GM18873 (cell line): ENCODE measurements around the gene VSIG1.

Experiments
- ATAC-seq: cut with Tn5 transposase; IDR thresholded peaks from one replicate; pipeline ENCODE4 v1.9.1; 2021; ENCODE audit warnings: mild to moderate bottlenecking, moderate library complexity, moderate number of reproducible peaks; ENCODE audit not compliant: unreplicated experiment, low FRiP score

Gene VSIG1

DNA sequence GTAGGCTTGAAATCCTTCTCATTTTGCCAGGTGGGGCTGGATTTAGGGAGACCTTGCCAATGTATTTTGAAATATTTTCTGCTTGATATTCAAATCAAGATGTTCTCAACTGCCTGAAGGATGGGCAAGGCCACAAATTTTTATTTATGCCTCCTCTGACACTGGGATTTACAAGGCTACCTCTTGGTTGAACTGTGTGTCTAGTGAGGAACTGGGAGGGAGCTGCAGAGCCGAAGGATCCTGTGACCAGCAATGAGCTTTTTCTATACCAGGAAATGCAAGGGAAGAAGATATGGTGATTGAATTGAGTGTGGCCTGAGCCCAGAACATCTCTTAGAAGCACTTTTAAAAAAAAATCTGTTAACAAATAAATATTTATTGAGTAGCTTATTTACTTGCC is 14.9 kb downstream of the VSIG1 start:
- ATAC-seq, result no peak

DNA sequence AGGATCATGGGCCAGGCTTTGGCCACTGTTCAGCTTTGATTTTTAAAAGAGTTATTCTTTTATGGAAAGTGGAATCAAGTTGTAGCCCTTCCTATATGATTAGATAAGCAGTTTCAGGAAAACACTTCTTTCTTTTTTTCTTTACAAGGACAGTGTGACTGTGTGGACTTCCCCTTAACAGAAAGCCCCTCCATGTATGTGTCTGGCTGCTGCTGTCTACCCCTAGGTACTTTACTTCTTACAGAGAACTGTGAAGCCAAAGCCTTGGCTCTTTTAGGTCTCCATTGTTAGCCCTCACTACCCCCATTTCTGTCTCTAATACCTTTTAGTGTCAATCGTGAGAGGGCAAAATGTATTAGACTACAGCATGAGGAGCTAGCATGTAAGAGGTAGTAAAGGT is 19.1 kb downstream of the VSIG1 start:
- ATAC-seq, result no peak

DNA sequence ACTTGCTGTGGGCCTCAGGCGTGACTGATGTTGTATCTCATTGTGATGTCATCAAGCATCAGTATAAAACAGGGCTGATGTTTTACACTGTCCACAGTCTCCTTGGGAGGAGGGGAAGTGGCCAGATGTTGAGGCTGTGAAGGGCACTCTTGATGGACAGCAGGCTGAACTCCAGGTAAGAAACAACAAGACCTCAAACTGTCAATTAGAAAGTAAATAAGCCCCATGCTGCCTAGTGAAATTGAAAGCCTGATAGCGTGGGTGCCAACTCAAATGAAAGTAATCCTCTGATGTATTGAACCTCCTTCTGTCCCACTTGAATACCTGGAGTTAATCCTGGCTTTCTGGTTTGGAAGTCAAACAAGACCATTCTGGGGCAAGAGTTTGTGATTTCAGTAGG is 19.7 kb downstream of the VSIG1 start:
- no peak for ATAC-seq

DNA sequence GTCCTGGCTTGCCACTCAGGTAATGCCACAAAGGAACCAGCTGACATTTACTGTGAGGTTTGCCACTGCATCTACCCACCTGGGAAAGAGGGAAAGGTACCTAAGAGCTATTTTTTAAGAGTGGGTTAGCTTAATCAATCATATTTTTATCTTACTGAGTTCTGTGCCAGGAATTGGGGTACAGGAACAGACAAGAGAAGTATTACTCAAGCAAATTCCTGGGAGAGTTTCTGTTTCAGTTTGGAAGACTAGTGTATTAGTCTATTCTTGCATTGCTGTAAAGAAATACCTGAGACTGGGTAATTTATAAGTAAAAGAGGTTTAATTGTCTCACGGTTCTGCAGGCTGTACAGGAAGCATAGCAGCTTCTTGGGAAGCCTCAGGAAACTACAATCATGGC is 23.3 kb downstream of the VSIG1 start:
- no peak for ATAC-seq

DNA sequence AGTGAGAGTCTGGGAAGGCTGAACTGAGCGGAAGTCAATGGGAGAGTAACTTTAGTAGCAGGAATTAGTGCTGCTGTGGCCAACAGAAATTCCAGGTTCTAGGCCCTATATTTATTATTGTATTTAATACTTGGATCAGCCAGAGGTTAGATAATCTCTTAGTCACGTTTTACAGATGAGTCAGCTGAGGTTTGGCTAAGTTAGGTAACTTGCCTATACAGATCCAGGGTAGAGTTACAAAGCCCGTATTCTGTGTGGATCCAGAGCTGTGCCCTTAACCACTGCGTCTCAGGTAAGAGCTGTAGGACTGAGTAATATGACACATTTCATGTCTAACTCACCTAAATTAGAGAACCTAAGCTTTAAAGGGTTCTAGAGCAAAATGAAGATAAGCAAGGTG is 26.0 kb downstream of the VSIG1 start:
- ATAC-seq, result no peak

DNA sequence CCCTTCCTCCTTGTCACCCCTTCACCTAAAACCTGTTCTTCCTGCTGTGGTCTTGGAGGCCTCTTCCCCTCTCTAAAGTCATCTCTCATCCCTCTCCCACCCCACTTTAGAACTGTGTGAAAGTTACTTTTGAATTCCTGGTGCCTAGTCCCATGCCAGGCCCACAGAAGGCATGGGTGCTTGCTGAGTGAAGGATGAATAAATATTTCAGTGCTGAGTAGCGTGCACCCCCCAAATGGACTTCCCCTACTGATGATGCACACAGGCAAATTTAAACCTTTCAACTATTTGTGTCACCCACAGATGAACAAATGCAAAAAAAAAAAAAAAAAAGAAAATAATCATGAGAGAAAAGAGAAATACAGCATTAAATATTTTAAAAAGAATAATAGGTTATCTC is 26.7 kb downstream of the VSIG1 start:
- no peak for ATAC-seq

DNA sequence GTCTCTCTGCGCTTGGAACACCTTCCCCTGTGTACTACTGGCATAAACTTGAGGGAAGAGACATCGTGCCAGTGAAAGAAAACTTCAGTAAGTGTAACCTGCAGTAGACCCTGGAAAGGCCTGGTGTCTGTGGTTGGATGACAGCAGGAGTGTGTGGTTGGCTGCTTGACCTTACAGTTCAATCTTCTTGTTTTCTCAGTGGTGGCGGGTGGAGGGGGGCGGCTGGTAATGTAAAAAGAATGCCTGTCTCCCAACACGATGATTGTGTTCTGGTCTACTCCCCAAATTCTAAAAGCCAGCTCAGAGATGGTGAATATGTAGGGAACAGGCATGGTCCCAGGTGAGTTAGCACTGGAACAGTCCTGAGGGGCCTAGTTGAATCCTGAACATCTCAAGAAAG is 27.9 kb downstream of the VSIG1 start:
- no peak for ATAC-seq

DNA sequence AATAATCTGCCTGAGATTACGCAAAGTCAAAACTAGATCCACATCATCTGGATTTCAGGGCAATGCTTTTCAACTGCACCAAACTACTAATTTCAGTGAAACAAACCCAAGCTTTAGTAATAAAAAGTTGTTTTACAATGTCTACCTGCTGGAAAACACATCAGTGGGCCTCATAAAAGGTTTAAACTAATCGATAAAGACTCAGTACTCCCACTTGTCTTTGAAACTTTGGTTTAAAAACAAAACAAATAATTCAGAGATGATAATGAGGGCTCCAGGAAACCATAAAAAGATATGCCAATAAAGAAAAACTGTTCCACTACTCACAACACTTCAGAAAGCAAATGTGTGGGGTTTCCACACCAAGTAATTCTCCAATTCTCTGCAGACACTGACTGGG is 36.2 kb downstream of the VSIG1 start:
- ATAC-seq, result no peak

DNA sequence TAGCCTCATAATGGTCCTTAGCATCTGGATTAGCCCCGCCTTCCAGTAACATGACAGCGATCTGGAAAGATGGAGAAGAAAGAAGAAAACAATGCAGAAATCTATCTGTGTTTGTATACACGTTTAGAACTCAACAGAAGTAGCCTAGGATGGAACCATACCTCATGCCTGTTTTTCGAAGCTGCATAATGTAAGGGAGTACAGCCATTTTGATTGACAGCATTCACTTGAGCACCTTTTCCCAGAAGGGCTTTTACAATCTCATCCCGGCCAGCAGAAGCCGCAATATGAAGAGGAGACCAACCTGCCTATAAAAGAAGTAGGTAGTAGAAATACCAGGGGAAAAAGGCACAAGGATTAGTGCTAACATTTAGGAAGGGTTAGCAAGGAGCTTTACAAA is 42.9 kb downstream of the VSIG1 start:
- ATAC-seq, result no peak

DNA sequence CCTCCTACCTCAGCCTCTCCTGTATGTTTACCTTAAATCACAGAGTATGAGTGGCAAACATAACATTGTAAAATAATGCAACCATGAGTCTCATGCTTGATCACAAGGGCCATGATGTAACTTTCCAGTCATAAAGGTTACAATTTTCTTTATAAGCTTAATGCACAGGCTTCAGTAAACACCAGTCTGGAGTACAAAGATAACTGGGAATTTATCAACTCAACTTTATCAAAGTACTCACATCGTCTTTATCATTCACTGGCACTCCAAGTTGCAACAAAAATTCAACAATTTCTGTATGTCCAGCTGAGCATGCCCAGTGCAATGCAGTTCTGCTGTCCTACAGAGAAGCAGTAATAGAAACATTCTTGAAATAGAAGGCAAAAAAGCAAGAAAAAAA is 43.6 kb downstream of the VSIG1 start:
- no peak for ATAC-seq

DNA sequence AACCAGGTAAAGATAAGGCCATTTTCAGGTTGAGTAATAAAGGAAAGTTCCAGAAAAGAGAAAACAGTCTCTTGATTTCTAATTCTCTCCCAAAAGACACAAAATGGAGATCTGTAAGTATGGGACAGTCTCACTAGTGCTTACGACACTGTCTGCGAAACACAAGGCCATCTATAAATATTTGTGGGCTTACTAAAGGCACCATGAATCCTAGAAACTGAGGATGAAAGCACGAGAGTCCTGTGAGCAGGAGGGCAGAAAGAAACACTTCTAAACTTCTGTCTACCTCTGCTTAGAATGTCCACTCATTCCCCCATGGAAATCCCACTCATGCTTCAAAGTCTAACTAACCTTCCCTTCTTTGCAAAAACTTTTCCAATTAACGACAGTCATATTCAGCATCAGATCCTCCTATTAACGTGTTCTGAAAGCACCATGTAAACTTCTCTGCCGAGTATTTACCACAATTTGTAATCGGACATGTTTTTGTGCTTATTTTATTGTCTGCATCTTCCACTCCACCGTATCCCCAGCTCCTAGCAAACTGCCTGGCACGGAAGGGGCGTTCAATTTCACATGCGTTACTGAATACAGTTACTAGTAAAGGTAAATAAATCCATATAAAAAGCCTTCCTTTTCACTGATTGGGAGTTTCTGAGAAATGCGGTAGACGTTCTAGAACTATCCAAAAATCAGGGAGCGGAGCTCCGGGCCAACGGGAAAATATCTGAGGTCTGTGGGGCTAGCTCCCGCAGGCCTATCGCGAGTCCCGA is 45.8 kb downstream of the VSIG1 start:
- no peak for ATAC-seq

DNA sequence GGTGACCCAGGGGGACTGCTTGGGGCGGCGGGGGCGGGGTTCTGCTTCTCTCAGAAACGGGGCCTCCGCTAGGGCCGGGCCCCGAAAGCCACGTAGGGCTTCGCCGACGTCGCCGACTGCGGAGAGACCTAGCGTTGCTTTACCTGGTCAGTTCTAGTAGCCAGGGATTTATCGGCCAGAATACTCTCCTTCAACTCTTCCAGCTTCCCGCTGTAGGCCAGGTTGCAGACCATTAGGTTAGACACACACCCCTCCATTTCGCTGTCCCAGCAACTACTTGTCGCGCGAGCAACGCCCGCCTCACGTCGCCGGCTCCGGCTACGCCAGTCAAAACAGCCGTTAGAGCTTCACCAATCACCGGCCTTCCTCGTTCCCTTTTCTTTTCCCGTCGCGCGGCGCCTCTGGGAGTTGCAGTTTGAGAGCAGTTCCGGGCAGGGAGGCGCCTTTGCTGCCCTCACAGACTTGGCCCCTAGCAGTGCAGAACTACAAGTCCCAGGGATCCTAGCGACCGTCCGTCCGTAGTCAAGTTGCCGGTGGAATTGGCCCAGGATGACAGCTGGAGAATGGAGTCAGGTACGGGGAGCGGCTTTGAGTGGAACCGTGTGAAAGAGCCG is 46.5 kb downstream of the VSIG1 start, which contains the start of the genes ATG4A and PSMD10:
Gene ATG4A, plus strand, starts transcription at position 515 of the 614 bp plus-strand sequence. Its CDS starts 49 bp downstream, at position 564.
Gene PSMD10, minus strand, starts transcription at position 279 of the 614 bp plus-strand sequence. Its CDS starts 22 bp downstream, at position 257.
- ATAC-seq, result peak; percentile 95

DNA sequence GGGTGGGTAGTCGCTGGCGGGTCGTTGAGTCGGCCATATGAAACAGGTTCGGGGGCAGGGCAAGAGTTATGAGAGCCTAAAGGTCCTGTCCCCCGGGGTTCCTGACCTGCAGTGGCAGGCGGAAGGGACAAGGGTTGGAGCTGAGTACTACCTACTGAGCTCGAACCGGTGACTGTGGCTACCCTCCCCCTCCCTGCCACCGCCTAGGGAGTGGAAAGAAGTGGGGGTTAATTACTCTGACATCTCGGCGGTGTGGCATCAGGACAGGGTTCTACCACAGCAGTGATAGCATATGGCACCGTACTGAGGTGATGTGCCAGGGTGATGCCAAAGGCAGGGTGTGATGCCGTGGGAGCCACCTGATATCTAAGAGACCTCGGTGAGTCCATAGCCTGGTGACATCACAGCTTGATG is 47.0 kb downstream of the VSIG1 start:
- peak; percentile 33 for ATAC-seq

DNA sequence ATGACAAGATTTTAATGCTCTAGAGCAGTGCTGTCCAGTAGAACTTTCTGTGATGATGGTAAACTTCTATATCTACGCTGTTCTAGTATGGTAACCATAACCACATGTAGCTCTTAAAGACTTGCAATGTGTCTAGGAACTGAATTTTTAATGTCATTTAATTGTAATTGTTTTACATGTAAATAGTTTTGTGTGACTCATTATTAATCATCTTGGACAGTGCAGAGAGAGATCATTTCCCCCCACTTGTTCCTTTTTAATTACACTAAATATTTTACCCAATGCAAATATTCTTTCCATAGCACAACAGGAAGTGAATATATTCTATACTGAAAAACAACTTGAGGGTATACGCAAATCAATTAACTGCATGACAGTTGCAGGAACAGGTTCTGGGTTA is 52.5 kb downstream of the VSIG1 start:
- no peak for ATAC-seq

DNA sequence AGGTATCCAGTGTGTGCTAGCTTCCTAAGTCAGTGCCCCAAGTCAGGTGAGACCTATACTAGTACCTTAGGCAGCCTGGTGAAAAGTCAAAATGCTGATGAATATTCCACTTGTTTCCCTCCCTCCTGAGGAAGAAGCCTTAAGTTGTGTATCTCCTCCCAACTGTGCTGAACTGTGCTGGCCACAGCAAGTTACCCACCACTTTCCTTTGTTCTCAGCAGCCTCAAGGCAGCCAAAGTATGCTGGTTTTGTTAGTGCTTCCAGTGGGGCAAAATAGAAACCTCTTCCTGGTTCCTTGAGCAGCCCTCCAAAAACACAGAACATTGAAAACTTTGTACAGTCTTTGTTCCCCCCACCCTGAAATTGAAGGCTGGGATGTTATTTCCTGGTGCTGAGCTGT is 60.6 kb downstream of the VSIG1 start:
- ATAC-seq, result no peak

DNA sequence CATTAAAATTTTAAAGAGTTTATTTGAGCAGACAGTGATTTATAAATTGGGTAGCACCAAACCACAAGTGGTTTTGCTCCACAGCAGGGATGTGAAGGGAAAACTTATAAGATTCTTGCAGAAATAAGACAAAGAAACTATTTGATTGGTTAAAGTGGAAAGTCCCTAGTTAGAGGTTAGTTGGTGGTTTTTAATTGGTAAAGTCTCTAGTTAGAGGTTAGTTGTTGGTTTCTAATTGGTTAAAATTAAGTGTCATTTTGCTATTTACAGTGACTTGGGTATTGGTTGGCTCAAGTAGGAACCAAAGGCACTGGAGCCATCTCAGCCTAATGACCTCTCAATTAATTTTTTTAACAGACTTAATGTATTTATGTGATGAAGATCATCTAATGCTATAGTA is 69.7 kb downstream of the VSIG1 start:
- ATAC-seq, result no peak

DNA sequence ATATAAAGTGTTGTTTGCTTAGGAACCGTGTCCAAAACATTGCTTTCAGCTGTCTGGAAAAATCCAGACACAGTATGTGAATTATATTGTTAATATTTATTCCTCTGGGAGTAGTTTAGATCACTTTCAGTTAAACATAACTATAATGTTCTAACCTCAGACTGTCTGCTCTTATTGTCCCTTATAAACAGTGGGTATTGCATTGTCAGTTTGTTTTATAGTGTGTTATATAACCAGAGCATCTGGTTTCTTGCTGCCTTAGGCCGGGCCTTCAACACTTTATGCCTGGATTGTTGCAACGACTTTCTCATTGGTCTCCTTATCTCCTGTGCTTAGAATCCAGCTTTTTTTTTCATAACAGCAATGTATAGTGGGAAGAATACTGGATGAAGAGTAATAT is 73.1 kb downstream of the VSIG1 start:
- no peak for ATAC-seq

DNA sequence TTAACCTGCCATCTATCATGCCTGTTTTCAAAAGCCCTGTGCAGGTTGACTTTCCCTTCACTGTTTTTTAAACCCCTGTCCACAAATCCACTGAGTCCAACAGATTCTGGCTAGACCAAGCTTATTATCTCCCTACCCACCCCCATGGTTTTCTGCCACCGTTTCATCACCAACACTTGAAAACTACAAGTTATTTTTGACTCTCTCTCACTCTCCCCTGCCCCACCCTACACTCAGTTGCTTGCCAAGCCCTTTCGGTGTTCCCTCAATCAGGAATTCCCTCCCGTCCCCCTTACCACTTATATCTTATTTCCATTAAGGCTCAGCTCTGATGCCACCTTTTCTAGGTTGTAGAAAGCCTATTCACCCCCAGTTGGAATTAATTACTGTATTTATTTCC is 76.4 kb downstream of the VSIG1 start:
- no peak for ATAC-seq

DNA sequence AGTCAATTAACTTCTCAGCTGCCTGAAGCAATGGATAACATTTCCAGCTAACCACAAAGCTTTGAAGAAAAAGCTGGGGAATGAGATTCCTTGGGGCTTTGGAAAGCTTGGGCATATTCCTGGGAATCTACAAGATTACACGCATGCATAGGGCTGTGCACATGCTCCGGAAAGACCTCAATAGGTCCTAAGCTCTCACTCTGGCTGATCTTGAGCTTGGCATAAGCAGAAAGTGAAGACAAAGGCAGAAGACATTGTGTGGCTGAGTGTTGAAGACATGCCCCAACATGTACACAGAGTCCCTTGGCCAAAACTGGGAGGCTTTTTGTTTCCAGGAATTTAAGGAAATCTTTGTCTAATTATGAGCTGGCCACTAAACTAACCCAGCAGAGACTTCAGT is 77.9 kb downstream of the VSIG1 start:
- ATAC-seq, result no peak

DNA sequence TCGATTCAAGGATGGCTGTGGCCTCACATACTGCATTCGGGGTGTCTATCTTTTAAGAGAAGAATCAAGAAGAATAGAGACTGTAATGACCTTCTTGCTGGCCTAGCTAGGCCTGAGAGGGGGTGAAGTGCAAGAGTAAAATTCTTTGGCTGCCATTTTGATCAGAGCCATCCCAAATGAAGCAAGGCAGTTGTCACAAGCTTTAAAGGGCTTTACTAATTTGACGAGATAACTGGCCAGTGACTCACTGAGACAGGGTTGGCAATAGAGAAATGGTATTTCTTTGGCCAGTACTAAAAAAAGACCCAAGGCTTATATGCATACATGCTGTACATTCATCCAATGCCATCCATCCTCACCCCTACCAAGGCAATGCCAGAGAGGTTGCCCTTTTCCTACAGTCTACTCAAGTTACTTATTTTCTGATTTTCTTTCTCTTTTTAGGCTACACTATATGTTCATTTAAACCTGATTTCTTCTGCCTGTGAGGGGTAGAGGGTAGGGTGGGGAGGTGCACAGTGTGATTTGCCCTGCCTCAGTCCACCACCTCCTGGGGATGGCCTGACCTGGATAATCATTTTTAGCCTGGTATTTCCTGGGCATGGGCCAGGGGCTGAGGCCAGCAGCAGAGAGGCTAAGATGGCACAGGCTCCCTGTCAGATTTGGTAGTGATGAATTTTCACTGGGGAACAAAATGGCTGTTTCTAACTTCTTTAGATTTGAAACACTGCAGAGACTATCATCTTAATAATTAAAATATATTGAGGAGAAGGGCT is 78.9 kb downstream of the VSIG1 start:
- ATAC-seq, result no peak

DNA sequence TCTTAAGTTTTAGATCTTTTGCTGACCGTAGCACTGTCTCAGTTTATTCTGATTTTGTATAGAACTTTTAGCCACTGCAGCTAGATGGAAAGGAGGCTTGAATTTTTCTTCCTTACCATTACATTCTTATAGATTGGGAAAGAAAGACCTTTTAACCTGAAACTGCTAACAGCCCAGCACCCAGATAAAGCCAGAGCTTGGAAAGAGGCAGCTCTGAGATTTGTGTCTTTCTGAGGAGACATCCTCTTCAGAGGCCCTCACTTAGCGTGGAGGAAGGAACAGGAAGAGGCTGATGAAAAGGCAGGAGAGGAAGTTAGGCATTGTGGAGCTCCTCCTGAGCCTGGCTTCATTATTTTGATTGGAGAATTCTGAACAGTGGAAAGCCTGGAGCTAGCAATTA is 81.8 kb downstream of the VSIG1 start:
- no peak for ATAC-seq
